Chondrocyte (in vitro differentiated cells): ENCODE data around the gene COPZ2. TPM values are rescaled to one million over a fixed set of nuclear protein-coding genes. Genes with fewer than 3 reads are reported as not detected.
"Not testable (repeated sequence)": the region's sequence is repeated elsewhere in the genome, so short reads cannot be mapped to it uniquely, and the experiment has no call there.

Source experiments
- DNase-seq: peaks from one replicate; pipeline ENCODE4 v3.0.0; 2021; ENCODE audit warnings: mixed read lengths, low spot score
- H3K27ac Mint-ChIP-seq: one replicate; pipeline ENCODE4 v1.8.0; 2021; ENCODE audit warnings: mild to moderate bottlenecking, moderate library complexity, mixed read lengths; ENCODE audit not compliant: unreplicated experiment
- H3K27me3 Mint-ChIP-seq: 2 replicates; pipeline ENCODE4 v1.8.0; 2021; ENCODE audit warnings: low read depth, mixed read lengths
- H3K36me3 Mint-ChIP-seq: 2 replicates; pipeline ENCODE4 v1.8.0; 2021; ENCODE audit warnings: low read depth, mixed read lengths
- H3K4me1 Mint-ChIP-seq: 2 replicates; pipeline ENCODE4 v1.8.0; 2021; ENCODE audit warnings: low read depth, mild to moderate bottlenecking, mixed read lengths
- H3K4me3 Mint-ChIP-seq: one replicate; pipeline ENCODE4 v1.8.0; 2021; ENCODE audit warnings: mild to moderate bottlenecking, moderate library complexity, mixed read lengths; ENCODE audit not compliant: unreplicated experiment
- H3K9me3 Mint-ChIP-seq: 2 replicates; pipeline ENCODE4 v1.8.0; 2021; ENCODE audit warnings: low read depth, mixed read lengths
- CTCF ChIP-seq: fragments of 200-600 bp; sonication (generic); IDR thresholded peaks from 2 replicates; pipeline ENCODE4 v1.5.0; 2021; ENCODE audit warnings: antibody characterized with exemption, mild to moderate bottlenecking, moderate library complexity
- total RNA-seq: library from RNA; stranded (reverse); gene quantifications from 3 replicates; pipeline ENCODE4 v1.2.1, GENCODE V29; 2021

The COPZ2 gene
- total RNA-seq, 1 donor from 2014 or later, result 219 TPM

- DNase-seq, result no peak
- H3K36me3 Mint-ChIP-seq, result peaks cover 11% of the 10 kb centered on the region
- H3K4me3 Mint-ChIP-seq, result no peak overlapping the region
- H3K27me3 Mint-ChIP-seq, result no peaks in the 10 kb centered on the region
- no peak overlapping the region for H3K27ac Mint-ChIP-seq
- peaks cover 43% of the 10 kb centered on the region for H3K4me1 Mint-ChIP-seq
- no peaks in the 10 kb centered on the region for H3K9me3 Mint-ChIP-seq
- TF ChIP-seq CTCF, result no peak
Measured at GRCh38 chr17:48071654-48072053, 34.1 kb upstream of the COPZ2 start.

GRCh38 chr17:48070195-48070594 is 32.6 kb upstream of the COPZ2 start:
- no peak for DNase-seq
- TF ChIP-seq CTCF, result no peak
- peaks cover 16% of the 10 kb centered on the region for H3K36me3 Mint-ChIP-seq
- H3K4me3 Mint-ChIP-seq, result no peak overlapping the region
- H3K27ac Mint-ChIP-seq, result no peak overlapping the region
- peaks cover 43% of the 10 kb centered on the region for H3K4me1 Mint-ChIP-seq
- no peaks in the 10 kb centered on the region for H3K27me3 Mint-ChIP-seq
- no peaks in the 10 kb centered on the region for H3K9me3 Mint-ChIP-seq

- Mint-ChIP-seq H3K27me3 (no peaks in the 10 kb centered on the region), H3K4me3 (no peak overlapping the region), H3K4me1 (peaks cover 38% of the 10 kb centered on the region), H3K27ac (peak overlapping the region; percentile 87), H3K9me3 (no peaks in the 10 kb centered on the region), H3K36me3 (peaks cover 18% of the 10 kb centered on the region)
- TF ChIP-seq CTCF, result peak; percentile 73
- no peak for DNase-seq
Measured at GRCh38 chr17:48068491-48068961, 30.9 kb upstream of the COPZ2 start.

GRCh38 chr17:48067808-48068207 is 30.2 kb upstream of the COPZ2 start:
- Mint-ChIP-seq H3K4me1 (peaks cover 36% of the 10 kb centered on the region), H3K27ac (peak overlapping the region; percentile 87), H3K36me3 (peaks cover 16% of the 10 kb centered on the region)
- not testable (repeated sequence) for H3K27me3 Mint-ChIP-seq, H3K4me3 Mint-ChIP-seq, DNase-seq, H3K9me3 Mint-ChIP-seq

GRCh38 chr17:48067245-48067644 is 29.6 kb upstream of the COPZ2 start:
- Mint-ChIP-seq H3K9me3 (no peaks in the 10 kb centered on the region), H3K4me3 (no peak overlapping the region), H3K27me3 (no peaks in the 10 kb centered on the region), H3K27ac (no peak overlapping the region), H3K36me3 (peaks cover 19% of the 10 kb centered on the region), H3K4me1 (peaks cover 39% of the 10 kb centered on the region)
- TF ChIP-seq CTCF, result no peak
- no peak for DNase-seq

- DNase-seq, result no peak
- TF ChIP-seq CTCF, result no peak
- Mint-ChIP-seq H3K27ac (peak overlapping the region; percentile 76), H3K4me3 (no peak overlapping the region), H3K9me3 (no peaks in the 10 kb centered on the region), H3K36me3 (peaks cover 19% of the 10 kb centered on the region), H3K27me3 (no peaks in the 10 kb centered on the region), H3K4me1 (peaks cover 41% of the 10 kb centered on the region)
Measured at GRCh38 chr17:48066656-48067055, 29.1 kb upstream of the COPZ2 start.
